GM06990 (cell line): ENCODE results near the gene C12orf75.
"Not testable (repeated sequence)": the region's sequence is repeated elsewhere in the genome, so short reads cannot be mapped to it uniquely, and the experiment has no call there.

Experiments
- DNase-seq: peaks from one replicate; pipeline ENCODE4 v3.0.0-alpha.2; 2011; ENCODE audit not compliant: insufficient read length; ENCODE audit errors: extremely low read depth
- H3K27me3 ChIP-seq: replicated peaks from 2 replicates; pipeline ENCODE4 v1.6.0; 2011; ENCODE audit warnings: low read length; ENCODE audit not compliant: control insufficient read depth, insufficient read depth
- H3K36me3 ChIP-seq: 2 replicates; pipeline ENCODE4 v1.5.1; 2011; ENCODE audit warnings: low read length; ENCODE audit not compliant: control insufficient read depth, insufficient read depth
- H3K4me3 ChIP-seq: replicated peaks from 2 replicates; pipeline ENCODE4 v1.5.1; 2011; ENCODE audit warnings: low read depth, mild to moderate bottlenecking, control low read depth, low read length
- CTCF ChIP-seq: IDR thresholded peaks from 2 replicates; pipeline ENCODE4 v1.5.1; 2011; ENCODE audit warnings: low read length, control low read depth, mild to moderate bottlenecking, inconsistent platforms; ENCODE audit not compliant: insufficient read depth, poor library complexity, severe bottlenecking

Gene C12orf75

GRCh38 chr12:105401198-105401597 is 70.7 kb downstream of the C12orf75 start:
- Histone ChIP-seq H3K36me3 (no peaks in the 10 kb centered on the region), H3K27me3 (no peaks in the 10 kb centered on the region), H3K4me3 (no peak overlapping the region)
- TF ChIP-seq CTCF: no peak
- no peak for DNase-seq

DNA sequence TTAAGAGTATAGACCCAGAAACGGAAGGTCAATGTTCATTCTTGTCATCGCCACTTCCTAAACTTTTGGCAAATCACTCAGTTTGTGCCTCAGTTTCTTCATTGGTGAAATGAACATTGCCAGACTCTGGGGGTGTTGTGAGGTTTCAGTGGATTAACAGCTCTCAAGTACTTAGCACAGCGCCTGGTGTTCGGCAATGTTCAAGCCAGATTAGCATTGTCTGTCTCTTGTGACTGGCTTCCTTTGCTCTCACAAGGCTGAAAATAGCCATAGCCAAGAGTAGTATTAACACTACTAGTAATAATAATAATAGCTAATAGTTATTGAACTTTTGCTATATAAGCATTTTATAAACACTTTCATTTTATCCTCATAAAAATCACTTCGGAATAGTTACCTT is 71.9 kb downstream of the C12orf75 start:
- no peaks in the 10 kb centered on the region for H3K27me3 ChIP-seq
- no peak for DNase-seq
- H3K4me3 ChIP-seq: no peak overlapping the region
- no peak for TF ChIP-seq CTCF
- no peaks in the 10 kb centered on the region for H3K36me3 ChIP-seq

DNA sequence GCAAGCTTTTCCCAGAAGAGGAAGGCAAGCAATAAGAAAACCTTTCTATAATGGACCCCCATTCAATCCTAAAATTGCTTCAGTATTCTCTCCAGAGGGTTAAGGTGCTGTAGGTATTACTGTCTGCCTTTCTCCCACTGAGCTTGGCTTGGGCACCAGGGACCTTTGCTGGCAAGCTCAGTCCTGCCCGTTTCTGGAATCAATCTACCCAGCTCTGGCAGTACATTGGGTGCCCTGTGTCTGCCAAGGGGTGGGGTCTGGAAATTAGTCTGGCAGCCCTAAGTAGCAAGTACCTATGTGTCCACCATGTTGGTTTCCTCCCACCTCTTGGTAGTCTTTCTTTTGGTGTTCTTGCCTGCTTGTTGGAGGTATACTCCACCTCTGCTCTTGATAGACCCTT is 72.6 kb downstream of the C12orf75 start:
- TF ChIP-seq CTCF: no peak
- DNase-seq: no peak
- H3K36me3 ChIP-seq: no peaks in the 10 kb centered on the region
- no peaks in the 10 kb centered on the region for H3K27me3 ChIP-seq
- H3K4me3 ChIP-seq: no peak overlapping the region

GRCh38 chr12:105404134-105404533 is 73.6 kb downstream of the C12orf75 start:
- not testable (repeated sequence) for DNase-seq, H3K27me3 ChIP-seq, H3K36me3 ChIP-seq, H3K4me3 ChIP-seq

GRCh38 chr12:105406497-105406896 is 76.0 kb downstream of the C12orf75 start:
- Histone ChIP-seq H3K27me3 (no peaks in the 10 kb centered on the region), H3K4me3 (no peak overlapping the region), H3K36me3 (no peaks in the 10 kb centered on the region)
- no peak for TF ChIP-seq CTCF
- DNase-seq: no peak

DNA sequence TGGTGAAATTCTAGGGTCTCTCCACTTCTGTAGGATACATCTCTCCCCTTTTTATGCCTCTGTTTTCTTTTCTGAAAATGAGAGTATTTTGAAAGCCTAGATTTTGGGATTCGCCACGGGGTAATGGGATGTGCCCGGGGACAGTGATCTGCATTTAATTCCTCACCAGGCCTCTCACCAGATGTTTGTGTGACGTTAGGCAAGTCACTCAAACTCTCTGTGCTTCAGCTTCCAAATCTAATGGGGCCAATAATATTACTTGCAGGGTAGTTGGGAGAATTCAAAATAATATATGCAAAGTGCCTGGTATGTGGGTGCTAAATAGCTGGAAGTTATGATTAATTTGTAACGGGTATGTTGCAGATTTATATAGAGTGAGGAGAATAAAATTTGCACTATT is 78.8 kb downstream of the C12orf75 start:
- Histone ChIP-seq H3K27me3 (no peaks in the 10 kb centered on the region), H3K36me3 (no peaks in the 10 kb centered on the region), H3K4me3 (no peak overlapping the region)
- no peak for TF ChIP-seq CTCF
- DNase-seq: no peak
